Suppressor macrophage treated with lipopolysaccharide for 1 hour (primary cell): ENCODE data around the gene HEATR9.
"Not testable (repeated sequence)": the region's sequence is repeated elsewhere in the genome, so short reads cannot be mapped to it uniquely, and the experiment has no call there.

Source experiments
- DNase-seq, 3 donors: peaks; one replicate each; pipeline ENCODE4 v3.0.0-alpha.2; 2020 to 2022

Gene HEATR9

GRCh38 chr17:35868737-35869136 lies at the start of gene HEATR9:
TSS of gene HEATR9 (minus strand) at chr17:35868891. CDS start at chr17:35868742, 149 bp downstream.
- peak; percentile 50 to 73 (median 60) for DNase-seq

- DNase-seq = no peak
Observed at GRCh38 chr17:35917519-35918213, 49.0 kb upstream of the HEATR9 start.

GRCh38 chr17:35915153-35915964 lies 46.7 kb upstream of the HEATR9 start:
- no peak for DNase-seq

- no peak for DNase-seq
Observed at GRCh38 chr17:35914354-35914753, 45.7 kb upstream of the HEATR9 start.

- DNase-seq = no peak
Observed at GRCh38 chr17:35913609-35914008, 44.9 kb upstream of the HEATR9 start.

- no peak for DNase-seq
Observed at GRCh38 chr17:35912942-35913341, 44.3 kb upstream of the HEATR9 start.

GRCh38 chr17:35912339-35912912 lies 43.7 kb upstream of the HEATR9 start:
- no peak for DNase-seq

- DNase-seq = no peak
Observed at GRCh38 chr17:35909408-35909807, 40.7 kb upstream of the HEATR9 start.

GRCh38 chr17:35907691-35908090 lies 39.0 kb upstream of the HEATR9 start:
- no peak for DNase-seq

- no peak for DNase-seq
Observed at GRCh38 chr17:35906926-35907637, 38.4 kb upstream of the HEATR9 start.

GRCh38 chr17:35906191-35906925 lies 37.7 kb upstream of the HEATR9 start:
- DNase-seq = no peak

GRCh38 chr17:35903451-35903850 lies 34.8 kb upstream of the HEATR9 start:
- no peak for DNase-seq

GRCh38 chr17:35901631-35902175 lies 33.0 kb upstream of the HEATR9 start:
- DNase-seq = peak; percentile 48 to 53 (median 51)

- no peak for DNase-seq
Observed at GRCh38 chr17:35900708-35901480, 32.2 kb upstream of the HEATR9 start.

- no peak for DNase-seq
Observed at GRCh38 chr17:35900280-35900679, 31.6 kb upstream of the HEATR9 start.

- DNase-seq = peak; percentile 61 to 64 (median 63)
Observed at GRCh38 chr17:35898283-35899070, 29.8 kb upstream of the HEATR9 start.

GRCh38 chr17:35897772-35898171 lies 29.1 kb upstream of the HEATR9 start:
- not testable (repeated sequence) for DNase-seq

- DNase-seq = peak; percentile 83 to 89 (median 89)
Observed at GRCh38 chr17:35895636-35896587, 27.2 kb upstream of the HEATR9 start.

GRCh38 chr17:35894206-35894605 lies 25.5 kb upstream of the HEATR9 start:
- DNase-seq = no peak
